ENCODE data around the gene TPM4. TPM values are rescaled to one million over a fixed set of nuclear protein-coding genes. Genes with fewer than 3 reads are reported as not detected.
A peak's percentile ranks its signal among the peaks of the same experiment; 100 is the strongest.

TPM4 gene
- total RNA-seq, 1 experiment from 2014 or later, result 509 TPM

GRCh38 chr19:16041299-16041990, 34.9 kb upstream of the TPM4 start:
- DNase-seq (ENCODE audit: low read depth), result peak; percentile 72

DNA sequence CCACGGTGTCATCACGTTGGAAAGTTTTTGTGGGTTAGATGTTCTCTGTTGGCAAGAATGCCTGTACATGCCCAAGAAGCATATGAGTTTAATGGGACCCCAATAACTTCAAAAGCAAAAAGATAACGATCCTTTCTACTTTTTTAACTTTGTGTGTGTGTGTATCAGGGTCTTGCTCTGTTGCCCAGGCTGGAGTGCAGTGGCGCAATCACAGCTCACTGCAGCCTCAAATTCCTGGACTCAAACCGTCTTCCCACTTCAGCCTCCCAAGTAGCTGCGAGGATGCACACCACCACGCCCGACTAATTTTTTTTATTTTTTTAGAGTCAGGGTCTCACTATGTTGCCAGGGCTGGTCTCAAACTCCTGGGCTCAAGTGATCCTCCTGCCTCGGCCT, 34.3 kb upstream of the TPM4 start:
- no peak for DNase-seq (ENCODE audit: low read depth)

GRCh38 chr19:16042533-16043085, 33.7 kb upstream of the TPM4 start:
- no peak for DNase-seq (ENCODE audit: low read depth)

DNA sequence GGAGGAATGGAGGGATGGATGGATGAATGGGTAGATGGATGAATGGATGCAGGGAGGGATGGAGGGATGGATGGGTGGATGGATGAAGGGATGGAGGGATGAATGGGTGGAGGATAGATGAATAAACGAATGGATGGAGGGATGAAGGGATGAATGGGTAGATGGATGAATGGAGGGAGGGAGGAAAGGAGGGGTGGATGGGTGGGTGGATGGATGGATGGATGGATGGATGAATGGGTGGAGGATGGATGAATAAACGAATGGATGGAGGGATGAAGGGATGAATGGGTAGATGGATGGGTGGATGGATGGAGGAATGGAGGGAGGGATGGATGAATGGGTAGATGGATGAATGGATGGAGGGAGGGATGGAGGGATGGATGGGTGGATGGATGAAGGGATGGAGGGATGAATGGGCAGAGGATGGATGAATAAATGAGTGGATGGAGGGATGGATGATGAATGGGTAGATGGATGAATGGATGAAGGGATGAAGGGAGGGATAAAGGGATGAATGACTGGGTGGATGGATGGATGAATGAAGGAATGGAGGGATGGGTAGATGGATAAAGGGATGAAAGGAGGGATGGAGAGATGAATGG, 33.0 kb upstream of the TPM4 start:
- DNase-seq (ENCODE audit: low read depth), result no peak

DNA sequence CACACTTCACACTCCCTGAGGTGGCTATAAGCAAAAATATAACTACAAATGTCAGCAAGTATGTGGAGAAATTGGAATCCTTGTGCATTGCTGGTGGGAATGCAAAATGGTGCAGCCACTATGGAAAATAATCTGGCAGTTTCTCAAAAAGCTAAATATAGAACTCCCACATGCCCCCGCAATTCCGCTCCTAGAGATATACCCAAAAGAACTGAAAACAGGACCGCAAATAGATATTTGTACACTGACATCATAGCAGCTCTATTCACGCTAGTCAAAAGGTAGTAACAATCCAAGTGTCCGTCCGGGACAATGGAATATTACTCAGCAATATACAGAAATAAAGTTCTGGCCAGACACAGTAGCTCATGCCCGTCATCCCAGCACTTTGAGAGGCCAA, 31.5 kb upstream of the TPM4 start:
- no peak for DNase-seq (ENCODE audit: low read depth)

DNA sequence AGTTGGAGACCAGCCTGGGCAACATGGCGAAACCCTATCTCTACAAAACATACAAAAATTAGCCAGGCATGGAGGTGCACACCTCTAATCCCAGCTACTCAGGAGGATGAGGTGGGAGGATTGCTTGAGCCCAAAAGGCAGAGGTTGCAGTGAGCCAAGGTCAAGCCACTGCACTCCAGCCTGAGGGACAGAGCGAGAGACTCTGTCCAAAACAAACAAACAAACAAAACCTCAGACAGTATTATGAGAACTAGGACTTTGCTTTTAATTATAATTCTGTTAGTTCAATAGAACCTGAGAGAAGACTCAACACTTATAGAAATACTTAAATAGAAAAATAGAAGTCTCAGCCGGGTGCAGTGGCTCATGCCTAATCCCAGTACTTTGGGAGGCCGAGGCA, 31.1 kb upstream of the TPM4 start:
- DNase-seq (ENCODE audit: low read depth), result no peak

DNA sequence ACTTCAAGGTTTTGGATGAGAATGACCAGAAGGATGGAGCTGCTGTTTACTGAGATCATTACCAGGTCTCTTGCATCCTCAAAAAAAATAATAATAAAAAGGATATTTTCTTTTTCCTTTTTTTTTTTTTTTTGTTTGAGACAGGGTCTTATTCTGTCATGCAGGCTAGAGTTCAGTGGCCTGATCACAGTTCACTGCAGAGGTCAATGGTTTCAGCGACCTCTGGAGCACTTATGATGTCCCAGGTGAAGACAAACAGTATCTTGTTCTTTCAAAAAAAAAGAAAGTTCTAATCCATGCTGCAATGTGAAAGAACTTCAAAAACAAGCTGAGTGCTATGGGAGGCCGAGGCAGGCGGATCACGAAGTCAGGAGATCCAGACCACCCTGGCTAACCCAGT, 30.4 kb upstream of the TPM4 start:
- no peak for DNase-seq (ENCODE audit: low read depth)

DNA sequence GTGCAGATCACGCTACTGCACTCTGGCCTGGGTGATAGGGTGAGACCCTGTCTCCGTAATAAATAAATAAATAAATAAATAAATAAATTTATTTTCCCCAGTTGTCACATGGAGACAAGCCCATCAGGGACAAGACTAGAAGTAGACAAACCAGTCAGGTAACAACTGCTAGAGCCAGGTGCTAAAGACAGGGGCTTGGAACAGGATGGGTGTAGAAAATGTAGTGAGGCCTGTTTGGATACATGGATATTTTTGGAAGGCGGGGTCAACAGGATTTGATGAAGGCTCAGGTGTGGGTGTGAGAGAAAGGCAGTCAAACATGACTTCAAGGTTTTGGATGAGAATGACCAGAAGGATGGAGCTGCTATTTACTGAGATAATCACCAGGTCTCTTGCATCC, 27.7 kb upstream of the TPM4 start:
- DNase-seq (ENCODE audit: low read depth), result no peak

DNA sequence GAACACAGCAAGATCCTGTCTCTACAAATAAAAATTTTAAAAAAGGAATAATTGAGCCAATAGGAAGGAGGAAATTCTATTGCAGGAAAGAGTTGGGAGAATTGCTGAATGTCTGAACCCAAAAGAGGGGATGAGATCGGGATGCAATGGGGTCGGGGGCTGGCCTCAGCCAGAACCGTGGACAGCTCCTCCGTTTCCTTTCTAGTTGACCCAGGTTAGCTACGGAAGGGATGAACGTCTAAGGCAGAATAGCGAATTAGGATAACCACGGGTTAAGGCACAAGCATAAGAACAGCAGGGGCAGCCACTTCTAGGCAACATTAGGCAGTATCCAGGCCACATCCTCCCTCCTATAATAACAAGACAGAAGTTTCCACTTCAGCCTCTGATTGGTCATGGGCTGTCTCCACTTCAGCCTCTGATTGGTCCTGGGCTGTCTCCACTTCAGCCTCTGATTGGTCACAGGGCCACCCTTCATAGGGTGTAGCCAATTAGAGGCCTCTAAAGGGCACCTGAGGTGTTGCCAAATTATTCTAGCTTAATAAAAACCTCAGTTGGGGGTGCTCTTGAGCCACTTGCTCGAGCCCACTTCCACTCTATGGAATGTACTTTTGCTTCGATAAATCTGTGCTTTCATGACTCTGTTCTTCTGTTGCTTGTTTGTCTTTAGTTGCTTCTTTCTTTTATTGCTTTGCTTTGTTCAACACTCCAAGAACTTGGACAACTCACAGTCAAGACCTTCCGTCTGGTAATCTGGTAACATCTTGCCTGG, 24.9 kb upstream of the TPM4 start:
- DNase-seq (ENCODE audit: low read depth), result peak; percentile 43

- no peak for DNase-seq (ENCODE audit: low read depth)
Observed at GRCh38 chr19:16052353-16052752, 23.9 kb upstream of the TPM4 start.

GRCh38 chr19:16057062-16057461, 19.2 kb upstream of the TPM4 start:
- DNase-seq (ENCODE audit: low read depth), result no peak

DNA sequence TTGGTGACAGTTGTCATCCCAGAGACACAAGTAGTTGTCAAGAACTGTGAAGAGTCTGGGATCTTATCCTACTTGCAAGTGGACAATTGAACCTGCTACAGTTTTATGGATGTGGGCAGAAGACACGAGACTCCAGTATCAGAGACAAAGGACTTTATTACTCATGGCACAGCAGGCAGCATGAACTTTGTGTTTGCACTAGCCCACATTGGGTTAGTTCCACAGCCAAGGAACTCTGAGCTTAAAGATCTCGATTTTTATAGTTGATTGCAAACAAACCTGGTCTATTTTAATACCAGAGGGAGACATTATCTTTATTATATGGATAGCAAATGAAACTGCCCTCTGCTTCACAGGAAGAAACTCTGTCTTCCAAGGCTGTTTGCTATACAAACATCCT, 16.0 kb upstream of the TPM4 start:
- DNase-seq (ENCODE audit: low read depth), result no peak

DNA sequence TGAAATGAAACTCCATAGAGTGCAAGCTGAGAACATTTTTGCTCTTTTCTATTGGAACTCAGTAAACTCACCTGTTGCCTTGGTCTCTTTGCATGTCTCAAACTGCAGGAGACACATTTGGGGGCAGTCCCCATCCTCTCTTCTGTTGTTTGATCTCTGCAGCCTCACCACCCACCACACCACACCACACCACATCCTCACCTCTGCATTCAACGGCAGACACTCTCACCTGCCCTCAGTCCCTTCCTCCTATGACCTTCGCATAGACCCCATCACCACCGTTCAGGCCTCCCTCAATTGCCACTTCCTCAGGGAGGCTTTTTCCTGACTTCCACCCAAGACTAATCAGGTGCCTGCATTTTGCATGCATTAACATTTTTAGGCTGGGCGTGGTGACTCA, 14.4 kb upstream of the TPM4 start:
- no peak for DNase-seq (ENCODE audit: low read depth)

- DNase-seq (ENCODE audit: low read depth), result no peak
Observed at GRCh38 chr19:16062789-16063188, 13.5 kb upstream of the TPM4 start.

DNA sequence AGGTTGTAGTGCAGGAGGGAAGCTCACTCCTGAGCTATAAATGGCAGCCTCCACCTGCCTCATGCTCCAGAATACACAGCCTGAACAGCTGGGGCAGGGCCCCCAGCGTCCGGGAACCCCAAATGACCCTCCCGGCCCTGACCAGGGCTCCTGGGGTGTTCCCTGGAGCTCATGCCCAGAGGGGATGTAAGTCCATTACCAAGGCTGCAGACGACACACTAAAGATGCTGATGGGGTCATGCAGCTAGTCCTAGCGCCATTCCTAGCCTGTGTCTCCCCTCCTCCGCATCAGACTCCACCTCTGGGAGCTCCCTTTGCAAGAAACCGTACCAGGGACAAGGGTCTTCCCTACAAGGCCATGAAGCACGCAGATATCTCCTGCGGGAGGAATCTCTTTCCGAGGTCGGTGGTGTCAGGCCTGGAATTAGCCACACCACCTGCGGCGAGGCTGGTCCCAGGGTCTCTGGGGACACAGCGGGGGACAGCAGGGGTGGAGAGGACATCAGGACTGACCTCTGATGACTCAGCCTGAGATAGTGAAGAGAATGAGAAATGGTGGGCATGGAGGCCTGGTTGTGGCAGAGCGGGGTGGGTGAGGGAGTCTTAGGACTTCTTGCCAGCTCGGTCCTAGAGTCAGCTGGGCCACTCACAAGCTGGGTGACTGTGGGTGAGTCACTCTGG, 11.9 kb upstream of the TPM4 start:
- no peak for DNase-seq (ENCODE audit: low read depth)

GRCh38 chr19:16066611-16067104, 9.6 kb upstream of the TPM4 start:
- peak; percentile 94 for DNase-seq (ENCODE audit: low read depth)

GRCh38 chr19:16067205-16067938, 8.9 kb upstream of the TPM4 start:
- peak; percentile 80 for DNase-seq (ENCODE audit: low read depth)

- DNase-seq (ENCODE audit: low read depth), result no peak
Observed at GRCh38 chr19:16068696-16069259, 7.5 kb upstream of the TPM4 start.

GRCh38 chr19:16069813-16070365, 6.4 kb upstream of the TPM4 start:
- no peak for DNase-seq (ENCODE audit: low read depth)

DNA sequence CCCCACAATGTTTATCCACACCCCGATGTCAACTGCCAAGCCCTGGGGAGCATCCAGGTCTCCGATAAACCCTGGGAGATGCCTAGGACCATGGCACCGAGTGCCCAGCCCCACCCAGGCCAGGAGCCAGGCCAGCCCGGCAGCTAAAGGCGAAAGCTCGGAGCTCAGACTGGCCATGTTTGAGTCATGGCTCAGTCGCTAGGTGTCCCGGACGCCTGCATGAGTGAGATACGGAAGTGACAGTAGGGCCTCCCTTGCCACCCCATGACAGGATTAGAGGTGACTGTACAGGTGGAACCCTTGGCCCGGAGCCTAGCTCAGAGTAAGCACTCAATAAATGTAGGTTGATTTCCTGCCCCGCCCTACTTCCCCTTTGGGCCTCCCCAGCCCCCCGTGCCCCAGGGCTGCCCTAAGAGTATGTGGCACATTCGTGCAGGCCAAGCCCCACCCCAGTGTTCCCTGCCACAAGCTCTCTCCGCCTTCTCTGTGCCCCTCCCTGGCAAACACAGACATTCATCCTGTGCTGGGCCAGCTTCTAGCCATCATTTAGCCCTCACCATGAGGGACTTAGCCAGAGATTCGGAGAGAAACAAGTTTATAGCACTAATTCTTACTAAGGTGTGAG, 5.8 kb upstream of the TPM4 start:
- peak; percentile 82 for DNase-seq (ENCODE audit: low read depth)
